Esophagus muscularis mucosa (tissue), 4 donors: ENCODE data around the gene DLX5. TPM values are rescaled to one million over a fixed set of nuclear protein-coding genes. Genes with fewer than 3 reads are reported as not detected.
A peak's percentile ranks its signal among the peaks of the same experiment; 100 is the strongest.
"Not testable (repeated sequence)": the region's sequence is repeated elsewhere in the genome, so short reads cannot be mapped to it uniquely, and the experiment has no call there.

ENCODE experiments used
- DNase-seq: peaks from one replicate; pipeline ENCODE4 v3.0.0-alpha.2; 2017; ENCODE audit errors: extremely low spot score
- H3K27ac ChIP-seq, 4 donors: fragments of 200-600 bp; sonication (generic); replicated peaks in 1 of 4; 1 replicate in 3 of 4; 2 replicates in 1 of 4; pipeline ENCODE4 v1.5.1; 2016 to 2019; ENCODE audit warnings: mild to moderate bottlenecking in 1 of 4
- H3K27me3 ChIP-seq, 4 donors: fragments of 200-600 bp; sonication (generic); one replicate each; pipeline versions ENCODE4 v1.5.1 to v1.6.0; 2016 to 2019
- H3K36me3 ChIP-seq, 4 donors: fragments of 200-600 bp; sonication (generic); one replicate each; pipeline ENCODE4 v1.5.1; 2016 to 2019
- H3K4me1 ChIP-seq, 4 donors: fragments of 200-600 bp; sonication (generic); one replicate each; pipeline ENCODE4 v1.5.1; 2016 to 2019
- H3K4me3 ChIP-seq, 4 donors: fragments of 200-600 bp; sonication (generic); 1 replicate in 2 of 4; 2 replicates in 2 of 4; pipeline ENCODE4 v1.5.1; 2016 to 2019; ENCODE audit warnings: mild to moderate bottlenecking in 4 of 4, moderate library complexity in 1 of 4
- H3K9me3 ChIP-seq, 4 donors: fragments of 200-600 bp; sonication (generic); 1 replicate in 3 of 4; 2 replicates in 1 of 4; pipeline ENCODE4 v1.5.1; 2016 to 2019
- EP300 ChIP-seq: sonication (generic); formaldehyde crosslinking; IDR thresholded peaks from one replicate; pipeline ENCODE4 v1.6.1; 2017; ENCODE audit warnings: antibody characterized with exemption
- POLR2A ChIP-seq: fragments of 450-650 bp; IDR thresholded peaks from one replicate; pipeline ENCODE4 v1.6.1; 2017; ENCODE audit warnings: antibody characterized with exemption, moderate library complexity, mild to moderate bottlenecking, low read depth
- POLR2AphosphoS5 ChIP-seq, 2 donors: sonication (generic); formaldehyde crosslinking; IDR thresholded peaks; one replicate each; pipeline ENCODE4 v1.6.1; 2017; ENCODE audit warnings: antibody characterized with exemption in 2 of 2
- WGBS: methylation state at CpG from one replicate; pipeline ENCODE4 v1.1.5; 2018; 5-methylcytosine and 5-hydroxymethylcytosine counted together
- intact Hi-C: fragments of 100-400 bp; cut with DNase I; formaldehyde crosslinking; loops from one replicate; pipeline ENCODE4 v1.15.1; 2023
- total RNA-seq, 4 donors: library from RNA; depleted of rRNA; stranded (reverse); fragments of >200 nt; gene quantifications; one replicate each; pipeline versions ENCODE4 v1.1.0 to v1.2.1, GENCODE V29; 2016
- TF ChIP-seq, protein P1 (sequence below), 3 experiments: fragments of 200-600 bp in 2 of 3; fragments of 450-650 bp in 1 of 3; sonication (generic) in 2 of 3; IDR thresholded peaks; one replicate each; pipeline ENCODE4 v1.5.1; 2017 to 2019; ENCODE audit warnings: antibody characterized with exemption in 3 of 3, mild to moderate bottlenecking in 2 of 3, moderate library complexity in 1 of 3

Gene DLX5
- total RNA-seq, 4 donors from 2014 or later: 0.17 to 0.26 TPM; not detected in 2

DNA sequence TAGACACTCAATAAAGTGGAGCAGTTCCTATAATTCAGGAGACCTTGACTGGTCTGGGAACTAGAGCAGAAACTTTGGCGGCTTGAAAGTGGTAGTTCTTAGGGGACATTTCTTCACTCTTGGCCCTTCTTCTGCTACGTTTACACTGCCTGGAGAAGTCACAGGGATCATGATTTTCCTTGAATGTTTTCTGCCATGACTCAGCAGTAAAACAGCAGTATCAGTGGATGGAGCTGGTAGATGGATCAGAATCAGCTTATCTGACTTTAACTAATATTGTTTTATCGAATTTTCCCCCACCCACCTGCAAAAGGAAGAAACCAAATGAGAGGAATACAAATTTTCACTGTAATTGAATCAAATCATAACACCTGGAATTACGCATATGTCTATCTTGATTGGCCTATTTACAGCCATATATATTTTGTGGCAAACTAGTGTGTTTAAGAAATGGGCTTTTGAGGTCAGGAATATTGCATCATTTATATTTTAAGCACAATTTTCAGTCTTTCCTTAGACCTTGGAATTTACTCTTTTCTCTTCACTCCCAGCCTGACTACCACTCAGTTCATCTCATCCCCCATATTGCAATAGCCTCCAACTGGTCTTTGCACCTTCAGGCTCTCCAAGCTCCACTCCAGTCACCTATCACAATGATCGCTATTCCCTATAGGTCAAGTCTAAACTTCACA is 14.9 kb upstream of the DLX5 start:
- Histone ChIP-seq H3K4me3 (no peak overlapping the region), H3K36me3 (no peaks in the 10 kb centered on the region), H3K27me3 (peaks cover 0 to 45% (median 0%) of the 10 kb centered on the region in 4 donors), H3K27ac (no peak overlapping the region), H3K4me1 (no peaks in the 10 kb centered on the region), H3K9me3 (no peaks in the 10 kb centered on the region)
- intact Hi-C loops: no loop called here
- DNase-seq: no peak
- no peak for TF ChIP-seq POLR2A
- no peak for TF ChIP-seq POLR2AphosphoS5 (IDR thresholded peaks at IDR 0.05)
- no peak for TF ChIP-seq EP300
- TF ChIP-seq, protein P1, sequence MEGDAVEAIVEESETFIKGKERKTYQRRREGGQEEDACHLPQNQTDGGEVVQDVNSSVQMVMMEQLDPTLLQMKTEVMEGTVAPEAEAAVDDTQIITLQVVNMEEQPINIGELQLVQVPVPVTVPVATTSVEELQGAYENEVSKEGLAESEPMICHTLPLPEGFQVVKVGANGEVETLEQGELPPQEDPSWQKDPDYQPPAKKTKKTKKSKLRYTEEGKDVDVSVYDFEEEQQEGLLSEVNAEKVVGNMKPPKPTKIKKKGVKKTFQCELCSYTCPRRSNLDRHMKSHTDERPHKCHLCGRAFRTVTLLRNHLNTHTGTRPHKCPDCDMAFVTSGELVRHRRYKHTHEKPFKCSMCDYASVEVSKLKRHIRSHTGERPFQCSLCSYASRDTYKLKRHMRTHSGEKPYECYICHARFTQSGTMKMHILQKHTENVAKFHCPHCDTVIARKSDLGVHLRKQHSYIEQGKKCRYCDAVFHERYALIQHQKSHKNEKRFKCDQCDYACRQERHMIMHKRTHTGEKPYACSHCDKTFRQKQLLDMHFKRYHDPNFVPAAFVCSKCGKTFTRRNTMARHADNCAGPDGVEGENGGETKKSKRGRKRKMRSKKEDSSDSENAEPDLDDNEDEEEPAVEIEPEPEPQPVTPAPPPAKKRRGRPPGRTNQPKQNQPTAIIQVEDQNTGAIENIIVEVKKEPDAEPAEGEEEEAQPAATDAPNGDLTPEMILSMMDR (IDR thresholded peaks at IDR 0.05): no peak
- 78% methylated on average over 5 of the region's 5 CpGs for WGBS

DNA sequence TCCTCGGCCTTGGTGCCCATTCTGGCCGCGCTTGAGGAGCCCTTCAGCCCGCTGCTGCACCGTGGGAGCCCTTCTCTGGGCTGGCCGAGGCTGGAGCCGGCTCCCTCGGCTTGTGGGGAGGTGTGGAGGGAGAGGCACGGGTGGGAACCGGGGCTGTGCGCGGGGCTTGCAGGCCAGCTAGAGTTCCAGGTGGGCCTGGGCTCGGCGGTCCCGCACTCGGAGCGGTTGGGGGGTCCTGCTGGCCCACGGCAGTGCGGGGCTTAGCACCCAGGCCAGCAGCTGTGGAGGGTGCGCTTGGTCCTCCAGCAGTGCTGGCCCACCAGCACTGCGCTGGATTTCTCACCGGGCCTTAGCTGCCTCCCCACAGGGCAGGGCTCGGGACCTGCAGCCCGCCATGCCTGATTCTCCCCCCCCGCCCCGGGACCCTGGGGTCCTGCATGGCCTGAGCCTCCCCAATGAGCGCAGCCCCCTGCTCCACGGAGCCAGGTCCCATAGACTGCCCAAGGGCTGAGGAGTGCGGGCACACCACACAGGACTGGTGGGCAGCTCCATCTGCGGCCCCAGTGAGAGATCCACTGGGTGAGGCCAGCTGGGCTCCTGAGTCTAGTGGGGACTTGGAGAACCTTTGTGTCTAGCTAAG is 9.7 kb upstream of the DLX5 start:
- H3K27me3 ChIP-seq: peaks cover 0 to 53% (median 0%) of the 10 kb centered on the region in 4 donors

DNA sequence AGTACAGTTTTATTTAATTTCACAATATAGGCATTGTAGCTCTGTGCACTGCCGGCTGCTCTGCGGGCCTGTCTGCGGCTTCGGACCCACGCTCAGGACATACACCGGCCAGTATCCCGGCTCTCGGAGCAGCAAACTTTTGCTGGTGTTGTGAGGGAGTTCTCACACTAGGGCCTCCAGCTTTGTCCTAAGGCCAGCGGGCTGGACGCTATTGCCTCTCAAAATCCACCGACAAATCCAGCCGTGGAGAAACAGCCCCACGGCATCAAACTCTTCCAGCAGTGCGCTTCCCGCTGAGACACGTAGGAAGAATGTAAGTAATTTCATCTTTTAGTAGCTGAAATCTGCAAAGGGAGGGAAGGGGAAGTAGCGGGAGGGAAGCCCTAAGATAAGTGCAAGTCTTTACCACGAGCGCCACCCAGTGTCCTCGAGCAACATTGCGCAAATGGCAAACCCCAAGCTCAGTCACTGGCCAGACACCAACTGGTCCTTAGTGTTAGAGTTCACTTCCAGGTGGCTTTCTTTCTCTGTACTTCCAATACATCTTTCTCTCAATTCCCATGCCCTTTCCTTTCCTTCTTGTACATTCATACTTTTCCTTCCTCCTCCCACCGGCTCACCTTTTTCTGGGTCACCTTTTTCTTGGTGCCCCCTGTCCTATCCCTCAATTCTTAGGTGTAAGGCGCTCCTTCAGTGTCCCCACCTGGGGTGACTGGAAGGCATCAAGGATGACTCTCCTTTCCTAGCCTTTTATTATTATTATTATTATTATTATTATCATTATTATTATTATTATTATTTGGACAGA is 3.0 kb upstream of the DLX5 start:
- TF ChIP-seq POLR2AphosphoS5 (IDR thresholded peaks at IDR 0.05) (peak in 1 of 2 donors; percentile 16), POLR2A (no peak)
- TF ChIP-seq, protein P1 (IDR thresholded peaks at IDR 0.05): peak; percentile 69 to 82 (median 82)
- H3K27me3 ChIP-seq: peaks cover 0 to 84% (median 35%) of the 10 kb centered on the region in 4 donors
- H3K4me1 ChIP-seq: peaks cover 21 to 51% (median 42%) of the 10 kb centered on the region in 4 donors
- peak; percentile 92 for DNase-seq
- H3K36me3 ChIP-seq: no peaks in the 10 kb centered on the region
- H3K9me3 ChIP-seq: no peaks in the 10 kb centered on the region
- H3K4me3 ChIP-seq: peak overlapping the region; percentile 47 to 53 (median 50)
- WGBS: 10% methylated on average over 9 of the region's 23 CpGs
- intact Hi-C loops: loop anchor here (2.0 to 5.0 kb wide), 2 partner anchors 950 to 1111 kb away; no protein-coding TSS in a partner anchor
- H3K27ac ChIP-seq: no peak overlapping the region

More for the DNA sequence above, 9.7 kb upstream of the DLX5 start:
- H3K4me3 ChIP-seq, H3K4me1 ChIP-seq, intact Hi-C loops, DNase-seq, H3K27ac ChIP-seq, H3K9me3 ChIP-seq, H3K36me3 ChIP-seq: not testable (repeated sequence)
- WGBS: 88% methylated on average over 17 of the region's 30 CpGs

DNA sequence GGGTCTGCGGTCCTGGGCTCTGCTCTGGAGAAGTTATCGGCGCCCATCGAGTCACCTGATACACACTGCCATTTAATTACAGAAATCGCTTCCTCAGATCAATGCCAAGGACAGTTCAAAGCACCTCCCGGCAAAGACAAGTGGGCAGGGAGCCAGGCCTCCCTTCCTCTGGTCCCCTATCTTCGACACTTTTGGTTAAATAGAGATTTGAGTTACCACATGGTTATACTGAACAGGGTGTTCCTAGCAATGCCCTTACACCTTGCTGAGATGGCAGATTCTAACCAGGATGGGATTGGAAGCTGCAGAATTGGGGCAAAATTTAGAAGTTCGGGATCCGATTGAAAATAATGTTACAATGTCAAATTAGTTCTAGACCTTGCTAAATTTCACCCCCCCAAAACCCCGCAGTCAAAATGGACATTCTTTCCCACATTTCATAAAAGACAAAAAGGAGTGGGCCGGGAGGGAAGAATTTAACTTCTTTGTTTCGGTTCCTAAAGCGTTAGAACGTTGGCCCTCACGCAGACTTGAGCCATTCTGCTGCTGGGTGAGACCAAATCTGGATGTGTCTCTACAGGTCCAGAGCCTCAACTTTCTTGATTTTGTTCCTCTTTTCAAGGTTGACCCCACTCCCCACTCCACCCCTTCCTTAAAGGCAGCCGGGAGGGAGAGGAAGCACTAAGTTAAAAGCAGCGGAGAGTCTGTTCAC is 2.2 kb upstream of the DLX5 start:
- H3K4me3 ChIP-seq: peak overlapping the region; percentile 47 to 53 (median 50)
- H3K9me3 ChIP-seq: no peaks in the 10 kb centered on the region
- H3K36me3 ChIP-seq: no peaks in the 10 kb centered on the region
- WGBS: 22% methylated on average over 17 of the region's 17 CpGs
- no peak for TF ChIP-seq POLR2A
- TF ChIP-seq POLR2AphosphoS5 (IDR thresholded peaks at IDR 0.05): no peak
- TF ChIP-seq EP300: no peak
- TF ChIP-seq, protein P1 (IDR thresholded peaks at IDR 0.05): no peak
- H3K27me3 ChIP-seq: peaks cover 0 to 85% (median 40%) of the 10 kb centered on the region in 4 donors
- peaks cover 21 to 58% (median 50%) of the 10 kb centered on the region in 4 donors for H3K4me1 ChIP-seq
- H3K27ac ChIP-seq: no peak overlapping the region
- intact Hi-C loops: loop anchor here (2.0 to 5.0 kb wide), 2 partner anchors 950 to 1110 kb away; no protein-coding TSS in a partner anchor
- DNase-seq: no peak
